Immature natural killer cell (primary cell): ENCODE data around the gene NAT9. TPM values are rescaled to one million over a fixed set of nuclear protein-coding genes. Genes with fewer than 3 reads are reported as not detected.
A peak's percentile ranks its signal among the peaks of the same experiment; 100 is the strongest.

ENCODE experiments used
- DNase-seq, 3 donors: peaks; one replicate each; pipeline ENCODE4 v3.0.0; 2022; ENCODE audit warnings: mixed read lengths in 1 of 3
- H3K27ac Mint-ChIP-seq, 6 donors: one replicate each; pipeline ENCODE4 v1.8.0; 2020; ENCODE audit warnings: mixed read lengths in 6 of 6, mild to moderate bottlenecking in 5 of 6, inconsistent platforms in 4 of 6, moderate library complexity in 3 of 6
- H3K27me3 Mint-ChIP-seq, 3 donors: one replicate each; pipeline ENCODE4 v1.8.0; 2020 to 2021; ENCODE audit warnings: low read depth in 3 of 3, mild to moderate bottlenecking in 3 of 3, mixed read lengths in 3 of 3, moderate library complexity in 3 of 3, inconsistent platforms in 1 of 3
- H3K36me3 Mint-ChIP-seq, 3 donors: one replicate each; pipeline ENCODE4 v1.8.0; 2020; ENCODE audit warnings: mixed read lengths in 3 of 3, inconsistent platforms in 2 of 3, mild to moderate bottlenecking in 2 of 3
- H3K4me1 Mint-ChIP-seq, 2 donors: one replicate each; pipeline ENCODE4 v1.8.0; 2020; ENCODE audit warnings: inconsistent platforms in 2 of 2, mild to moderate bottlenecking in 2 of 2, mixed read lengths in 2 of 2, moderate library complexity in 1 of 2
- H3K4me3 Mint-ChIP-seq, 5 donors: one replicate each; pipeline ENCODE4 v1.8.0; 2020; ENCODE audit warnings: mild to moderate bottlenecking in 5 of 5, mixed read lengths in 5 of 5, inconsistent platforms in 3 of 5, moderate library complexity in 3 of 5
- H3K9me3 Mint-ChIP-seq, 6 donors: one replicate each; pipeline ENCODE4 v1.8.0; 2020; ENCODE audit warnings: mild to moderate bottlenecking in 6 of 6, mixed read lengths in 6 of 6, inconsistent platforms in 4 of 6, moderate library complexity in 3 of 6
- polyA plus RNA-seq, 3 donors: library from polyadenylated mRNA; unstranded; fragments of 300-500 nt; fragmentation: Illumina TruSeq; gene quantifications; one replicate each; pipeline ENCODE4 v1.2.3, GENCODE V29; 2021

Gene NAT9, protein sequence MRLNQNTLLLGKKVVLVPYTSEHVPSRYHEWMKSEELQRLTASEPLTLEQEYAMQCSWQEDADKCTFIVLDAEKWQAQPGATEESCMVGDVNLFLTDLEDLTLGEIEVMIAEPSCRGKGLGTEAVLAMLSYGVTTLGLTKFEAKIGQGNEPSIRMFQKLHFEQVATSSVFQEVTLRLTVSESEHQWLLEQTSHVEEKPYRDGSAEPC
- polyA plus RNA-seq, result 10 to 100 TPM in 1 of 3 donors, 1 to 10 TPM in 2; 4.3 to 11.2 (median 6.3) TPM

DNA sequence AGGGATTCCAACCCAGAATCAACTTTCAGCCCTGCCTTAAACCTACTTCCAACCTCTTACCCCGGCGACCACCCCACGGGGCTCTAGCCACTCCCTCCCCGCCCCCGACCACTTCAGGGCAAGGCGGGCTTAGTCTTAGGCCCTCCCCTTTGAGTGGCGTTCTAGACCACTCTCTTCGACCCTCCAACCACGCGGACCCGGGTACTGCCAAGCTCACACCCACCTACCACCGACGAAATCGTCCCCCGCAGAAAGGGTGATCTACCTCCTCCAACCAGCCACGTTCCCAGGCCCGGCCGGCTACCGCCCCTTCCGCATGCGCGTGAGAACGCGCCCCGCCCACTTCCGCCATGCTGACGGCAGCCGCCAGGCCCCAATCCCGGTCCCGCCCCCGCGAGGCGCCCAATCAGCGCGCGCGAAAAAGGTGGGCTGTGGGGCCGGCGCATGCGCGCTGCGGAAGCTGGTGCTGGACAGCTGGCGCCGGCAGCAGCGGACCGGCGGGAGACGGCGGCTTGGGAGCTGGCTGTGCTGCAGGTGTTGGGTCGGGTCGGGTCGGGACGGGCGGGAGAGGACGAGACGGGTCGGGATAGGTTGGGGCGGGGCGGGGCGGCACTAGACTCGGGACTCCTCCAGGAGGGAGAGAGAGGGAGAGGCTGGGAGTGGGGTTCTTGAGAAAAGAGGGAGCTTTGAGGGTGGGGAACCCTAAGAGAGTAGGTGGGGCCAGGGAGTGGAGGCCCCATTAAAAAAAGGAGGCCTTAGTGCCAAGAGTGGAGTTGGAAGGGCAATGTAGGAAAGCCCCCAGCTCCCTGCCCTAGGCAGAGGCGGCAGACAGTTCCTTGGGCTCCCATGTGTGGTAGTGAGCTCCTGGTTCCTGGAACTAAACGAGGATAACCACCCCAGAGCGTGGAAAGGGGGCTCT, at the start of gene NAT9:
TSS of gene NAT9 (minus strand) at position 302 of the 919 bp plus-strand sequence. CDS start 647 bp downstream, outside the sequence.
- peaks cover 7 to 13% (median 10%) of the 10 kb centered on the region in 3 donors for H3K27me3 Mint-ChIP-seq
- peaks cover 68 to 78% of the 10 kb centered on the region in 2 donors for H3K4me1 Mint-ChIP-seq
- no peaks in the 10 kb centered on the region for H3K9me3 Mint-ChIP-seq

DNA sequence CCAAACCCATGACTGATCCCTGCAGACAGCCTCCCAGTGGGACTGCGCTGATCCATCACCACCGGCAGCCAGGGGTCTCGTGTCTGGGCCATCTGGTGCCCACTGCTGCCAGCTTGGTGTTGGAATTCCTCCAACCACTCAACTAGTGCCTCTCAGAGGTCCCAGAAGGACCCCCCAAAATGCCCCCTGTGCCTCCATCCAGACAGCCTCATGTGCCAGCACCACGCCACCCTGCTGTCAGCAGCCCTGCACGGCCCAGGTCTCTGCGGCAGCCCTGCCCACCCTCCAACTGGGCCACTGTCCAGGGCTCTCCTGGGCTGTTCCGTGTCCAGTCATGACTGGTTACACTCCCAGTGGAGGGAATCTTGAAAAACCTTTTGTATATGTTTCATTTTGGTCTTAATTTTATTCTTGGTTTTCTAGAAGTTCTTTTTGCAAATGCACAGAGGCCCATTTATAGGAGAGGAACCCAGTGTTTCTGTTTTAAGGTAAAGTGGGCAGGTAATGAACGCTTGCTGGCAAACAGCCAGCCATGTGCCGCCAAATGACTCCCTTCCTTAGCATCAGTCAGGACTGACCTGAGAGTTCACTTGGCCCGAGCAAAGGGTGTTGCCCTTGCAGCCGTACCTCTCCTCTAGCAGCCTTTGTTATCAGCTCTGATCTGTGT, 48.9 kb upstream of the NAT9 start:
- Mint-ChIP-seq H3K36me3 (peaks cover 0 to 5% (median 4%) of the 10 kb centered on the region in 3 donors), H3K9me3 (no peaks in the 10 kb centered on the region), H3K4me1 (no peaks in the 10 kb centered on the region), H3K4me3 (no peak overlapping the region), H3K27me3 (no peaks in the 10 kb centered on the region), H3K27ac (no peak overlapping the region)
- DNase-seq, result no peak

More for the DNA sequence above, at the start of gene NAT9:
- peak; percentile 99 for DNase-seq
- no peaks in the 10 kb centered on the region for H3K36me3 Mint-ChIP-seq
- H3K27ac Mint-ChIP-seq, result peak within 1 kb of the TSS; percentile 91 to 96 (median 94)
- H3K4me3 Mint-ChIP-seq, result peak within 1 kb of the TSS; percentile 93 to 98 (median 98)

DNA sequence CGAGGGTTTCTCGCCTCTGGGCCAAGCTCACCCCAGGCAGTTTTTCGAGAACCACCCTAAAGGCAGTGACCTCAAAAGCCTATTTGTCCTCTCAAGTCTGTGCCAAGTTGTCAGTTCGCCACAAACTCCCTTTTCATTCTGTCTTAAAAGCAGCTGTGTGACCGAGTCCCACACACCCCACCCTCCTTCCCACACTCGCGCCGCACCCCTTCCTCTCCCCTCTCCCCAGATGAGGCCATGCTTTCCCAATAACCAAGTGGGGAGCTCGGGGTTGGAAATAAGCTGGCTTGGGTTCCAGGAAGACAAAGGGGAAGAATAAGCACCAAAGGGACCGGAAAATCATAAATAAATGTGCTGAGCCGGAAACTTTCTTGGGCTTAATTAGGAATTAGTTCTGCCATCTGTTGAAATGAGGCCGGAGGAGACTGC, 46.8 kb upstream of the NAT9 start:
- Mint-ChIP-seq H3K9me3 (no peaks in the 10 kb centered on the region), H3K27ac (no peak overlapping the region), H3K4me1 (no peaks in the 10 kb centered on the region), H3K36me3 (peaks cover 4 to 6% (median 6%) of the 10 kb centered on the region in 3 donors), H3K4me3 (no peak overlapping the region), H3K27me3 (peaks cover 0 to 2% (median 0%) of the 10 kb centered on the region in 3 donors)
- DNase-seq, result no peak

DNA sequence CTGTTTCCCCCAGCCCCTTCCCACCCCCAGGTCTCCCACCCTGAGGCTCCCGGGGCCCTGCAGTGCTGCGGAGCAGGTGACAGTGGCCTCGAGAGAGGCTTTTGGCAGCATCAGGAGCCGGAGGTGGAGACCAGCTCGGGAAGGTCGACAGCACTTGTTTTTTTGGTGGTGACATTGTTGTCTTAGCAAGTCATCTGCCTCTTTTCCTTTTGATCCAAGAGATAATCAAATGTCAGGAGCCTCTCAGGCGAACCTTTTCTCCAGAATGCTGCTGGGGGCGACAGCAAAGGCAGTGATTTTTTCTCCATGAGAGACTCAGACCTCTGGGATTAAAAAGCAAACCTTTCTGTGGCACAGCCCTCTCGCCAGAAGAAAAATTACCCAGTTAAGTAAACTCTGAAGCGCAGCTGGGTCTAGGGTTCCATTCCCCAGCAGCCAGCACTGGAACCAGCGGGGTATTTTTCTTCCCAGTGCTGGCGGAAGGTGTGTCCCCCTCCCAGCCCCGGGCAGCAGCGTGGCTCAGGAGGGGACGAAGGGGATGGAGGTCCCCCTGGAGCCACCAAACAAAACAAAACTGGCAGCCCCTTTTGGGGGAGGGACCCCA, 46.3 kb upstream of the NAT9 start:
- Mint-ChIP-seq H3K27me3 (peaks cover 0 to 2% (median 0%) of the 10 kb centered on the region in 3 donors), H3K4me1 (no peaks in the 10 kb centered on the region), H3K4me3 (no peak overlapping the region), H3K27ac (no peak overlapping the region), H3K36me3 (peaks cover 4 to 9% (median 6%) of the 10 kb centered on the region in 3 donors), H3K9me3 (no peaks in the 10 kb centered on the region)
- DNase-seq, result no peak

DNA sequence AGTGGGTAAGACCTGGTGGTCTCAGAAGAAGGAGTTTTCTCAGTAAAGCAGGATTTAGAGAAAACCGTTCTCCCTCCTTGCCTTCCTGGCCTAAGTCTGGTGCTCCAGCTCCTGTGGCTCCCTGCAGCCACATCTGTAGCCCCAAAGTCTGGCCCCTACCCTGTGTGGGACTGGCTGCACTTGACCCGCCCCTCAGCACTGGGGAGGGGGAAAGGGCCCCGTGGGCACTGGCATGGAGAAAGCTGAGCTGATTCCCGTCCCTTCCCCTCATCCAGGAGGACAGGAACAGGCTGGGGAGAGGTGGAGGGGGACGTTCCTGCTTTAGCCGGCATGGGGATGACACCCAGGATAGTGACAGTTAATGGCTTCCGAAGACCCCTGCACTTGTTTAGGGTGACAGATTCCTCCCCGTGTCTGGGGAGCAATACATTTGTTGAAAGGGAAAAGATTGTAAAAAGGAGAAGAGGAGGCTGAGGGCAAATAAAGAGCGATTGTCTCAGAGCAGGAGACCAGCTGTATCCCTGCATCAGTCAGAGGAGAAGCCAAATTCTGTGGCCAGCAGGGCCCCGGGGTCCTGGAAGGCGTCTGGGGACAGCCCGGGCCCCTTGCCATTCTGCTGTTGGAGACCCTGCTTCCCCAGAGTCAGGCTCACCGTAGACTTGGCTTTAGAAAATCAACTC, 45.6 kb upstream of the NAT9 start:
- Mint-ChIP-seq H3K27me3 (peaks cover 0 to 2% (median 0%) of the 10 kb centered on the region in 3 donors), H3K4me1 (no peaks in the 10 kb centered on the region), H3K9me3 (no peaks in the 10 kb centered on the region), H3K27ac (no peak overlapping the region), H3K4me3 (no peak overlapping the region), H3K36me3 (peaks cover 4 to 12% (median 6%) of the 10 kb centered on the region in 3 donors)
- no peak for DNase-seq

DNA sequence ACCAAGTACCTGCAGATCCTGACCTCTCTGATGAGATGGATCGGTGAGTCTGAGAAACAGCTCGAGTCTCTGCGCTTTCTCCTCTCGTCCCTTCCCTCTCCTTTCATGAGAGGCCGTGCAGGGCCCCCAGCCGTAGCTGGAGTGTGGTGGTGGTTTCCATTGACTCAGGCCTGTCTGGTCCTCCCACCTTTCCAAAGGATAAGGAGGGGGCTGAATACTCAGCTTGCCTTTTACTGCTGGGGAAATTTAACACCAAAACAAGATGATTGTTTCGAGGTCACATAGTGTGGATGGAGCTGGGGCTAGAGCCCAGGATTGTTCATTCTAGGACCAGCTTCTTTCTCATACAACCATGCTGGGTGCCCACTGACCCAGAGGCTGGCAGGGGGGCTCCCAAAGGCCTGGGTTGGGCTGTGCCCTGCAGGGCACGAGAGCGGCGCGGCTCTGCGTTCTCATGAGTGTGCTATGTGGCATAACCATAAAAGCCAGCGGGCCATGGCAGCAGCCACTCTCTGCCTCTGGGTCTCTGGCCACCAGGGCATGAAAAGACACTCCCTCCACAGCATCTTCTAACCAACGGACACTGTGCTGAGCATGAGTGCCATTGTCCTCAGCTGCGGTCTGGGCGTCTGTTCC, 43.8 kb upstream of the NAT9 start:
- Mint-ChIP-seq H3K4me3 (no peak overlapping the region), H3K9me3 (no peaks in the 10 kb centered on the region), H3K4me1 (peaks cover 5 to 13% of the 10 kb centered on the region in 2 donors), H3K36me3 (peaks cover 6 to 12% (median 7%) of the 10 kb centered on the region in 3 donors), H3K27me3 (peaks cover 0 to 2% (median 0%) of the 10 kb centered on the region in 3 donors), H3K27ac (no peak overlapping the region)
- no peak for DNase-seq

DNA sequence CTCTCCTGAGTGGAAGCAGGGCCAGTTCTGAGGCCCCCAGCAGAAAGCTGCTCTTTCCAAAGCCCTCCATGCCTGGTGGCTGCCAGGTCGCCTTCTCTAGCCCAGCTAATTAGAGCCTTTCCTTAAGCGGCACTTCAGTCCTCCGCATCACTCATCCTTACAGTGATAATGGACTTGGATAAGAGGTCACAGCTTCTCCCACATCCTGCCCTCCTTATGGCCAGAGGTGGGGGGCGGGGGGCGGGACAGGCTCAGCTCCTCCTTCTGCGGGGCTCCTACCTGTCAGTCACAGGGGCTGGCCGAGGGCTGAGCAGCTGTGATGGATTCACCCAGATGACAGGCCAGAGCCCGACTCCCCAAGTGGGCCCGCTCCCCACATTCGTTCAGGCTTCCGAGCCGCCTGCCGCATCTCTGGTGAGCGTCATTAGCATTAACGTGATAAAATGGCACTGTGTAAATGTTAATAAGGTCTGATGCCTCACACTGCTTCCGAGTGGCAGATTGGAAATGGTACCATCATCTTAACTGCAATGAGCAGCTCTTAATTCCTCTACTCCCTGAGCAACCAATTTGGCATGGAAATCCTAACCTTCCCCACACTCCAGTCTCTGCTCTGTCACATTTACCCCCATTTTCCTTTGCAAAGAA, 42.3 kb upstream of the NAT9 start:
- no peaks in the 10 kb centered on the region for H3K9me3 Mint-ChIP-seq
- H3K27me3 Mint-ChIP-seq, result peaks cover 0 to 2% (median 0%) of the 10 kb centered on the region in 3 donors
- H3K27ac Mint-ChIP-seq, result no peak overlapping the region
- H3K4me1 Mint-ChIP-seq, result peaks cover 5 to 14% of the 10 kb centered on the region in 2 donors
- no peak for DNase-seq
- H3K36me3 Mint-ChIP-seq, result peaks cover 6 to 12% (median 7%) of the 10 kb centered on the region in 3 donors
- no peak overlapping the region for H3K4me3 Mint-ChIP-seq

DNA sequence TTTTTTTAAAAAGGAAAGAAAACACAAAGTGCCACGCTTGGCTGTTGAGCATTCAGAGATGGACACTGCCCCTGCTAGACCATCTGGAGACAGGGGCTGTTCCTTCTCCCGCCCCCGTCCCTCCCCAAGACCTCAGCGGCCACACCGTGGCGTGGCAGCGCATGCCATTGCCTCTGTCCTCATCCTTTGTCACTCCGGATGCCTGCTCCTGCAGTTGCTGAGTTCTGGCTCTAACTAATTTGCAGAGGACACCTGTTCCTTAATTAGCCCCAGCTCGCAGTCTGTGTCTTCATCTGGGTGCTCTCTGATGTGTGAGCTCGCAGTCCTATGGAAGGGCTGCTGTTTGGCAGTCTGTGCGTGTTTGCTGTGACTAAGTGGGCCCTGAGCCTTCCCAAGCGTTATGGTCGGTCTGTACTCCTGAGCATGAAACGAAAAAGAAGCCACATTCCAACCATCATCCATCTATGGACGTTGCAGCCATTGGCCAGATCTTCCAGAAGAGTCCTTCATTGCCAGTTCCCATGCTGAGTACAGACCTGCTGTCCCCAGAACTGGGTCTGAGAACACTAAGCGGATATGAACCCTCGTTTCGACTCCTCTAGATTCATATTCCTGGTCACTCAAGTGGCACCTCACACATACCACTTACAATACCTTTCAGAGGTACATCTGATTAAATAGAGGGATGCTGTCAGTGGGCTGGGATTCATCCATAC, 40.9 kb upstream of the NAT9 start:
- peaks cover 0 to 2% (median 0%) of the 10 kb centered on the region in 3 donors for H3K27me3 Mint-ChIP-seq
- no peak for DNase-seq
- no peaks in the 10 kb centered on the region for H3K9me3 Mint-ChIP-seq
- H3K4me1 Mint-ChIP-seq, result peaks cover 5 to 14% of the 10 kb centered on the region in 2 donors
- no peak overlapping the region for H3K4me3 Mint-ChIP-seq
- peaks cover 6 to 12% (median 7%) of the 10 kb centered on the region in 3 donors for H3K36me3 Mint-ChIP-seq
- H3K27ac Mint-ChIP-seq, result no peak overlapping the region

DNA sequence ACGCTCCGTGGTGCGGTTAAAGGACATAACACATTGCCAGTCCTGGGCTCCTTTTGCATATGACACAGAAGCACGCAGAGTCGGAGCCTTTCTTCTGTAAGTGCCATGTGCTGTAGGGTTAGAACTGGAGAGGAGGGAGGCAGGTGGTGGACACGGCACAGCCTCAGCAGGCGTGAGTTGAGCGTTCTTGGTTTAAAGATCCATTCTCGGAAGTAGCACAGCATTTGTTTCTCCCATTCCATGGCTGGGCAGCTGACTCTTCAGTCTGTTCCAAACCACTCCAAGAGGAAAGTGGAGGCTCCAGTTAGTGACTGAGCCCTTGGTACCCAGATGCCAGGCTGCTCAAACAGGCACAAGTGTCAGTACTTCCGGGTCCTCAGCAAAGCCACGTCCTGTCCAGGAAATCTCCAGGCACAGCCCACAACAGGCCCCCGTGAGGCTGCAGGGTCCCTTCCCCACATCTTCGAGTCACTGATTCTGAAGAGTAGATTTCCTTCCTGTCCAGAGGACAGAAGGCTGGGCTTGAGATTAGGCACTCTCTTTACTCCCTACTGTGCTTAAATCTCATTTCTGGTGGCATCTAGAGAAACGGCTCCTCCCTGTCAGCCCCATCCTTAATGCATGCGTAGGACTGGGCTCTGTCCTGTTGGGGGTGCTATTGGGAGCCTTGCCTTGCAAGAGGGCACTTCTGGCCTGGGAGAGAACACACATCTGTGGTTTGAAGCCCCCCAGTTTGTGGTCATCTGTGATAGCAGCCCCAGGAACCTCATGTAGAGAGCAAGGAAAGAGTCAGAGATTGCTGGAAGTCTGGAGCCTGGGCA, 39.6 kb upstream of the NAT9 start:
- Mint-ChIP-seq H3K4me1 (peaks cover 5 to 14% of the 10 kb centered on the region in 2 donors), H3K36me3 (peaks cover 3 to 13% (median 6%) of the 10 kb centered on the region in 3 donors), H3K9me3 (no peaks in the 10 kb centered on the region), H3K27me3 (peaks cover 0 to 2% (median 0%) of the 10 kb centered on the region in 3 donors), H3K27ac (peak overlapping the region in 1 of 6 donors; percentile 34), H3K4me3 (no peak overlapping the region)
- DNase-seq, result no peak

DNA sequence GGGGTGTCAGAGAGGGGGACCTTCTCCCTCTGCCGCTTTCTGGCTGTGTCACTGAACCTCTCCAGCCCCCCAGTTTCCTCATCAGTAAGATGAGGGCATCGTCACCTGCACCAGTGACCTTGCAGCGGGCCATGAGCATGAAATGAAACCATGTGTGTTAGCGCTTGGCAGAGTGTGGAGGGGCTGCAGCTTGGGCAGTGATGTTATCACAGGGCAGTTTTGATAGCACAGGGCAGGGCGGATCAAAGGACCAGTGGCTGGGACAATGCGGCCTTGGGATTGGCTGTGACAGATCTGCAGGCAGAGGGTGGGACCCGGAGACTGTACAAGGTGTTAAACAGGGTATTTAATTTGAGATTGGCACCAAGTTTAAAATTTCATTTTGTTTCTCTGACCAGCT, 38.9 kb upstream of the NAT9 start:
- Mint-ChIP-seq H3K36me3 (peaks cover 6 to 18% (median 8%) of the 10 kb centered on the region in 3 donors), H3K27ac (peak overlapping the region in 1 of 6 donors; percentile 47), H3K9me3 (no peaks in the 10 kb centered on the region), H3K4me3 (no peak overlapping the region), H3K4me1 (peaks cover 5 to 14% of the 10 kb centered on the region in 2 donors), H3K27me3 (peaks cover 0 to 2% (median 0%) of the 10 kb centered on the region in 3 donors)
- no peak for DNase-seq

DNA sequence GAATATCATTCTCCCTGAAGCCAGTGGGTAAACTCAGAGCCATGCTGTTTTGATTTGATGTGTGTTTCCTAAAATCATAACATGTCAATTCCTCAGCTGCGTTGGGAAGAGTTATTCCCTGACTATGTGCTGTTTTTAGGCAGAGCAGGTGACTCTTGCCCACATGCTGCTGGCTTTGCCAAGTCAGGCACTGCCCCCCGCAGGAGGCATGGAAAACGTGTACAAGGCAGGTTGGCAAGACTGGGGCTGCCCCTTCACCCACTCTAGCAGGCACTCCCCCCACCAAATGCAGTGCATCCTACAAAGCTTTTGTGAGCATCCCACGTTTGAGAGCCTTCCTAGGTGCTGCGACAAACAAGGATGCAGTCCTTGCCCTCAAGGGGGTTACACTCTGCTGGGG, 38.3 kb upstream of the NAT9 start:
- DNase-seq, result no peak
- H3K27me3 Mint-ChIP-seq, result peaks cover 0 to 3% (median 0%) of the 10 kb centered on the region in 3 donors
- H3K4me1 Mint-ChIP-seq, result peaks cover 5 to 14% of the 10 kb centered on the region in 2 donors
- H3K36me3 Mint-ChIP-seq, result peaks cover 8 to 20% (median 11%) of the 10 kb centered on the region in 3 donors
- H3K9me3 Mint-ChIP-seq, result no peaks in the 10 kb centered on the region
- no peak overlapping the region for H3K4me3 Mint-ChIP-seq
- H3K27ac Mint-ChIP-seq, result no peak overlapping the region
